Suprapubic skin (tissue), 4 donors: ENCODE data around the gene MKLN1.

ENCODE experiments used
- CTCF ChIP-seq, 2 donors: fragments of 200-600 bp in 1 of 2; fragments of 450-650 bp in 1 of 2; sonication (generic) in 1 of 2; IDR thresholded peaks; one replicate each; pipeline ENCODE4 v1.5.1; 2016 to 2019; ENCODE audit warnings: antibody characterized with exemption in 2 of 2, mild to moderate bottlenecking in 1 of 2, moderate library complexity in 1 of 2
- EP300 ChIP-seq: sonication (generic); formaldehyde crosslinking; IDR thresholded peaks from one replicate; pipeline ENCODE4 v1.6.1; 2017; ENCODE audit warnings: antibody characterized with exemption
- POLR2A ChIP-seq, 2 donors: fragments of 450-650 bp; IDR thresholded peaks; one replicate each; pipeline ENCODE4 v1.6.1; 2017; ENCODE audit warnings: antibody characterized with exemption in 2 of 2, mild to moderate bottlenecking in 2 of 2, moderate library complexity in 2 of 2
- POLR2AphosphoS5 ChIP-seq, 3 donors: sonication (generic); formaldehyde crosslinking; IDR thresholded peaks; one replicate each; pipeline ENCODE4 v1.6.1; 2017; ENCODE audit warnings: antibody characterized with exemption in 3 of 3

- TF ChIP-seq CTCF (IDR thresholded peaks at IDR 0.05) (no peak), POLR2A (IDR thresholded peaks at IDR 0.05) (no peak), POLR2AphosphoS5 (IDR thresholded peaks at IDR 0.05) (no peak), EP300 (no peak)
Measured at GRCh38 chr7:131532570-131533091, 205.0 kb downstream of the MKLN1 start.
